HL-60/S4 treated with phorbol 12-myristate 13-acetate at 8.2 ng/mL for 4 days and 3 days (cell line): Measurements from ENCODE around the gene ERFL.

ENCODE experiments used
- in situ Hi-C: fragments of 300-500 bp; cut with MboI; formaldehyde crosslinking; loops from 2 replicates; pipeline ENCODE4 v1.15.0; 2022; ENCODE audit warnings: low sequenced_read_pairs

The ERFL gene

DNA sequence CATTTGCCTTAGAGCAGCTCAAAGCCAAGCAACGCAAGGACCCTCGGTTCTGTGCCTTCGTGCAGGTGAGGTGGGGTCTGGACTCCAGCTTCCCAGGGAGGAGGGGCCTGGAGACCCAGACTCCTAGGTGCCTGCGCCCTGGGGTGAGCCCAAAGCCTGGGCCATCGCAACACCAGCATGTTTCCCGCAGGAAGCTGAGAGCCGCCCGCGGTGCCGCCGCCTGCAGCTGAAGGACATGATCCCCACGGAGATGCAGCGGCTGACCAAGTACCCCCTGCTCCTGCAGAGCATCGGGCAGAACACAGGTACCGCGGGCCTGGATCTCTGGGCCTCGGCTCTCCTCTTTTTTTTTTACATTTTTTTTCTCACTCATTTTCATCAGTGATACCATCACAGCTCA lies 25.7 kb downstream of the ERFL start:
- in situ Hi-C loops = no loop called here

- in situ Hi-C loops = no loop called here
These were observed 26.4 kb downstream of the ERFL start for GRCh38 chr19:41901707-41902360.

GRCh38 chr19:41898235-41898634 lies 30.0 kb downstream of the ERFL start:
- in situ Hi-C loops = no loop called here

DNA sequence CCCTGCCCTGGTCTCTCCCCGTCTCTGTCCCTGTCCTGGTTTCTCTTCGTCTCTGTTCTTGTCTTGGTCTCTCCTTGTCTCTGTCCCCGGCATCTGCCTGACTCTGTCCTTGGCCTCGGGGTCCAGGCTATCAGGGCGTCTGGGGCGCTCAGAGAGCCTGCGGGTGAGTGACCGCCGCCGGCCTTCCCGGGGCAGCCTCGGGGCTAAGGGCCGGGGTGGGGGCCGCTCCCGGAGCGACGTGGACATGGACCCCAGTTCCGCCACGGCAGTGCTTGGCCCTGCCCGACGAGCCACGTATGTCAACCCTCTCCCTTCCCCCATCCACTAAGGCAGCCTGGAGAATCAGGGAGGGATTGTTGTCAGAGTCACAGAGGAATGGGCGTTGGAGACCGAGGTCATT lies 30.4 kb downstream of the ERFL start:
- in situ Hi-C loops = no loop called here

DNA sequence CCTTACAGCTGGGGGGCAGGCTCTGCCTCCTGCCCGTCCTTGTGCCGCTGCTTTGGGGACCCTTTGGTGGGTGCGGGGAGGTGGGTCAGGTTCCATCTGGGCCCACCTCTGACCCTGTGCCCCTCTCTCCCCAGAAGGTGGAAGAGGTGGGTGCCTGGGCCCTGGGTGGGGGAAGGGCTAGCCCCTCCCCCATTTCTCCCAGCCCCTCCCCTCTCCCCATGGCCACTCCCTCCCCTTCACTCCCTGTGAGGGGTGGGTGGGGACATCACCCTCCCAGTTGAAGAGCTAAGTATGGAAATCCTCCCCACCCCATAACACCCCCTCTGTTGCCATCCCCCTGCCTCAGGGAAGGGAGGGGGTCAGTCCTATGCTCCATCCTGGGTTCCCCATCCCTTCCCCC lies 31.1 kb downstream of the ERFL start:
- in situ Hi-C loops = no loop called here

- in situ Hi-C loops = no loop called here
These were observed 31.7 kb downstream of the ERFL start for GRCh38 chr19:41896581-41896942.

DNA sequence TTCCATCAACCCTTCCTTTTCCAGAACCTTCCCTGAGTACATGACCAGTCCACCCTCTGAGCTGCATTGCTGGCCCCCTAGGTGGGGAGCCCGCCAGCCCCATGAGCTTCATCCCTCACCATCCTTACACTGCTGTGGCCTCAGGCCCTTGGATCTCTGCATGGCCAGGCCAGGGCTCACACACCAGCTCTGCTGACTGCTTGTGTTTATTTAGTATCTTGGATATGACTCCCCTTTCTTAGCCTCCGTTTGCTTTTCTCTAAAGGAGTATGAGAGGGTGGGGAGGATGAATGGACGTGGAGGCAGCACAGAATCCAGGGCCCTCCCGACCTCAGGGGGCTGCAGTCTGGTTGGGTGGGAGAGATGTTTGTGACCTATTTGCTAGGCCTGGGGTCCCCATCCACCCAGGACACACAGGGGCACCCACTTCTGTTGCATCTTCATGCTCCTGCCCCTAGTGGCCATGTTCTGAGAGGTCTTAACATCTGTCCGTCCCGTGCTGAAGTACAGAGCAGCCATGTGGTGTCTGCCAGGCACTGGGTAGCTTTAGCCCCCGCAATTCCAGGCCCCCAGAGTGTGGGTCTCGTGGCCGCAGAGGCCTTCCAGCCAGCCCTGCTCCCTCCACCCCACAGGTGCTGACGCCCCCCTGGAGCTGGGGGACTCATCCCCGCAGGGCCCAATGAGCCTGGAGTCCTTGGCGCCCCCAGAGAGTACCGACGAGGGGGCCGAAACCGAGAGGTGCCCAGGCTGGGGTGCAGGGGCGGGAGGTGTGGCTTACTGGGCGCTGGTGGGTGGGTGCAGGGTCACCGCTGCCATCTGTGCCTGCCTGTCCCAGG lies 32.3 kb downstream of the ERFL start:
- in situ Hi-C loops = no loop called here

- in situ Hi-C loops = no loop called here
These were observed 33.9 kb downstream of the ERFL start for GRCh38 chr19:41894350-41894749.

GRCh38 chr19:41893899-41894298 lies 34.4 kb downstream of the ERFL start:
- in situ Hi-C loops = no loop called here

DNA sequence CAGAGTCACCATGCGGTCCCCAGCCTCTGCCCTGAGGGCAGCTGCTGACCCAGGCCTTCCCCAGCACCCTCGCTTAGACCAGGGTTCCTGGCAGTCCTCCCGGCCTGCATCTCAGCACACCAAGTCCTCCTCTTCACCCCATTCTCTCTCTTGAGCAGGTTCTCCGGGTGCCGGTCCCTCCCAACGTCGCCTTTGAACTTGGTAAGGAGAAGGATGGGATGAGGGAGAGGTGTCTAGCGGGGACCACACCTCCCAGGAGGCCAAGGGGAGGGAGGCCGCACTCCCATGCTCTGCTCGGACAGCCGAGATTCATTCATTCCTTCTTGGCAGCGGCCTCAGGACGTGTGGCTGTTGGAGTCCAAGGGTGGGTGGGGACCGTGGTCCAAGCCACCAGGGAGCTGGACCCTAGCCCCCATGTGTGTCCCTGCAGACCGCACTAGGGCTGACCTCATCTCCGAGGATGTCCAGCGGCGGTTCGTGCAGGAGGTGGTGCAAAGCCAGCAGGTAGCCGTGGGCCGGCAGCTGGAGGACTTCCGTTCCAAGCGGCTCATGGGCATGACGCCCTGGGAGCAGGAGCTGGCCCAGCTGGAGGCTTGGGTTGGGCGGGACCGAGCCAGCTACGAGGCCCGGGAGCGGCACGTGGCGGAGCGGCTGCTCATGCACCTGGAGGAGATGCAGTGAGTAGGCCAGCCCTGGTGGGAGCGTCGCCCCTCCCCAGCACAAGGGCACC lies 35.9 kb downstream of the ERFL start:
- in situ Hi-C loops = no loop called here

DNA sequence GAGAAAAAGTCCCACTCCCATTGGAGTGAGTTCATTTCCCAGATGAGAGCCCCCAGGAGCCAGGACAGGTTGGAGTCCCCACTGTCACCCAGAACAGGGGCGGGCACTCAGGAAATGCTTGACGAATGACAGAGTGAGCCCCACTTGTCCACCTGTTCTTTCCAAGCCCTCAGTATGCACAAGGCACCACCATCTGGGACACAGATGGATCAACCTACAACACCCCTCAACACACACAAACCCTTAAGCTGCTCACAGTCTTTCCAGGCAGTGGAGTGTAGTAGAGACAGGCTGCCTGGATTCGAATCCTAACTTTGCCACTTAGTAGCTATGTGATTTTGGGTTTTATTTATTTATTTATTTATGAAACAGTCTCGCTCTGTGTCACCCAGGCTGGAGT lies 37.3 kb downstream of the ERFL start:
- in situ Hi-C loops = no loop called here

- in situ Hi-C loops = loop anchor here (10.0 kb wide), 1 partner anchor 55 kb away; no protein-coding TSS in a partner anchor
These were observed 38.4 kb downstream of the ERFL start for GRCh38 chr19:41889896-41890295.

DNA sequence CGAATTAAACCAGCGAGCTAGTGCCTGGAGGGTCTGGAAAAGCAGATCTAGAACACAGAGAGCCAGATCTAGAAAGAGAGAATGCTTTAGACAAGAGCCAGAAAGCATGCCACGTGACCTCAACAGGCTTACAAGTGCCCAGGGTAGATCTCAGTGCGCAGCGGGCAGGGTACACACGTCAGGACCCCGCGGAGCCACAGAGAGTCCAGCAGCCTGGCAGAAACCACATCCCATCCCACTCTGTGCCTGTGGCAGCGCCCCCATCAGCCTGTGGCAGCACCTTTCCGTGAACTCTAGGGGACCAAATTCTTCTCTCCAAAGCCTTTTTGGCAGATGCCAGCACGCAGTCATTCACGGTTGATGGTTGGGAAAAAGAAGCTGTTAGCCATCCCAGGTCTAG lies 39.3 kb downstream of the ERFL start:
- in situ Hi-C loops = loop anchor here (10.0 kb wide), 1 partner anchor 56 kb away; no protein-coding TSS in a partner anchor

- in situ Hi-C loops = loop anchor here (10.0 kb wide), 1 partner anchor 57 kb away; no protein-coding TSS in a partner anchor
These were observed 40.4 kb downstream of the ERFL start for GRCh38 chr19:41887711-41888382.

- in situ Hi-C loops = loop anchor here (10.0 kb wide), 1 partner anchor 58 kb away; no protein-coding TSS in a partner anchor
These were observed 41.2 kb downstream of the ERFL start for GRCh38 chr19:41886761-41887710.

DNA sequence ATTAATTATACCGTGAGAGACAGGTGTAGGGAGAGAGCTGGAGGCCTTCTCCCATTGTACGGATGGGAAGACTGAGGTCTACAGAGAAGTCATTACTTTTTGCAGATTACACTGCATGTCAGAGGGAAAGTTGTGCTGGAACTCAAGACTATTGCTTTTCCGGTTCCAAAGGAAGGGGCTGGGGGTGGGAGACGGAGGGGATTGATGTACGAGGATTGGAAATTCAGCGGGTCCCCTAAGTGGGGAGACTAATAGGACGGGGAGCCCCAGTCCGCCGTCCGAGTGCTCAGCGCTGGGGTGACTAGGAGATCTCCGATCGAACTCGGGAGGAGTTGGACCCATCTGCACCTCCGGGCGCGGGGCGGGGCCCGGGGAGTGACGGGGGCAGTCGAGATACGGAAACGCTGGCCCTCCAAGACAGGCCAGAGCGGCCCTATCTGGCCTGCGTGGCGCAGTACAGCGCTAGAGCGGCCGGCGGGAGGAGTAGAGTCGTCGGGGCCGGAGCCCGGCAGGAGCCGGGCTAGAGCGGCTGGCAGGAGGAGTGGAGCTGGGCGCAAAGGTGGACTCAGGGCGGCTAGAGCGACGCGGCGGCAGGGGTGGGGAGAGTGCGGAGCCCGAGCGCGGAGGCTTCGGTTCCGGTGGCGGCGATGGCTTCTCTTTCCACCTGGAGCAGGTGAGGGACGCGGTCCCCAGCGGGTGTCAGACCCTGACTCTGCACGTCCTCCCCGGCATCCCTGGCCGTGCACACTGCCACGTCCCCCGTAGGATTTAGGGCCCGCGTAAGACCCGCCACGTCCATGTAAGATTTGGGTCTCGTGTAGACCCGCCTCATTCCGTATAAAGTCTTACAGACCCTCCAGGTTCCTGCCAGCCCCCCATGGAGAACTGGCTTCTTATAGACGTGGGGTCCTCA lies 44.2 kb downstream of the ERFL start:
- in situ Hi-C loops = loop anchor here (10.0 kb wide), 1 partner anchor 61 kb away; no protein-coding TSS in a partner anchor

- in situ Hi-C loops = loop anchor here (10.0 kb wide), 1 partner anchor 61 kb away; no protein-coding TSS in a partner anchor
These were observed 44.8 kb downstream of the ERFL start for GRCh38 chr19:41883463-41883820.

DNA sequence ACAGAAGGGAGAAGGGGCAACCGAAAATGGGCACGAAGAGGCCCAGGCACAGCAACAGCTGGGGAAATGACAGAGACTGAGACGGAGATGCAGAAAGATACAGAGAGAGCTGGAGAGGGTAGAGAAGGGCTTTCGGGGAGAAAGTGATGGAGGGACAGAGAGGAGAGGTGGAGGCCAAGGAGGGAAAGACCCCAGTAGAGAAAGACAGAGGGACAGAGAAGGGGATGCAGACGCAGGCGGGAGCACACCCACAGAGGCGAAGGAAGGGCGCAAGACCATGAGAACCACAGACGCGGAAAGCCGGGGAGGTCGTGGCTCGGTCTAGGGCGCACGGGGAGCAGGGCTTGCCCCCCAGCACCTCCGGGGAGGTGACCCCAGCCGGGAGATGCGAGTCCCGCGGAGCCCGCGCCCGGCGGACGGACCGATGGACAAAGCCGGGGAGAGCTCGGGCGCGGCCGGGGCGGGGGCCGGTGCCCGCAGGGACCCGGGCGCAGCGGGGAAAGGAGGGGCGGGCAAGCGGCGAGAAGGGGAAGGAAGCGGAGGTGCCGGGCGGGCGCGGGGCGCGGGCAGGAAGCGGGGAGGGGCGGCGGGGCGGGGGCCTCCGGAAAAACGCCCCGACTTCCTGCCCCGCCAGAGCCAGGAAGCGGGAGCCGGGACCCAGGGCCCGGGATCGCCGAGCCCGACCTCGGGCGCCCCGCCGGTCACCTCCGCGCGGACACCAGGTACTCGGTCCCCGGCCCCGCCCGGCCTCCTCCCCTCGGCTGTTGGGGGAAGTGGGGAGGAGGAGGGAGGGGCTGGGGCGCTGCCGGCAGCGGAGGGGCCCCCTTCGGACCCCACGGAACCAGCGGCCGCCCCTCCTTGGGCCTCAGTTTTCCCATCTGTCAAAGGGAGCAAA lies 45.4 kb downstream of the ERFL start, which contains the start of gene ARHGEF1:
Gene ARHGEF1 (plus strand): TSS at position 617 of the 895 bp plus-strand sequence. CDS start 4,899 bp downstream, outside the sequence.
- in situ Hi-C loops = loop anchor here (10.0 kb wide), 1 partner anchor 62 kb away; no protein-coding TSS in a partner anchor
